Astrocyte (in vitro differentiated cells and primary cell): ENCODE results near the gene MAP2K7. TPM values are rescaled to one million over a fixed set of nuclear protein-coding genes. Genes with fewer than 3 reads are reported as not detected.
A peak's percentile ranks its signal among the peaks of the same experiment; 100 is the strongest.
"Not testable (repeated sequence)": the region's sequence is repeated elsewhere in the genome, so short reads cannot be mapped to it uniquely, and the experiment has no call there.

Experiments
- DNase-seq: peaks from one replicate; pipeline ENCODE4 v3.0.0-alpha.2; 2010; ENCODE audit warnings: low read depth
- FAIRE-seq: peaks from 2 replicates; lab custom pipeline; 2011; peaks lifted over from hg19 to GRCh38; lab: Jason Lieb, UNC
- H2AFZ ChIP-seq: 2 replicates; pipeline ENCODE4 v1.6.0; 2012; ENCODE audit warnings: low read depth, low read length, inconsistent platforms
- H3K27ac ChIP-seq: 2 replicates; pipeline ENCODE4 v1.5.1; 2011; ENCODE audit warnings: low read depth, low read length, inconsistent platforms
- H3K27me3 ChIP-seq: 2 replicates; pipeline ENCODE4 v1.6.0; 2011; ENCODE audit warnings: low read length, inconsistent platforms; ENCODE audit not compliant: insufficient read depth
- H3K36me3 ChIP-seq: 2 replicates; pipeline ENCODE4 v1.5.1; 2011; ENCODE audit warnings: low read length, inconsistent platforms; ENCODE audit not compliant: insufficient read depth
- H3K4me1 ChIP-seq: 2 replicates; pipeline ENCODE4 v1.5.1; 2011; ENCODE audit warnings: low read length, inconsistent platforms; ENCODE audit not compliant: insufficient read depth
- H3K4me2 ChIP-seq: 2 replicates; pipeline ENCODE4 v1.6.0; 2012; ENCODE audit warnings: low read length, inconsistent platforms
- H3K4me3 ChIP-seq: 2 replicates; pipeline ENCODE4 v1.5.1; 2011; ENCODE audit warnings: low read depth, mild to moderate bottlenecking, low read length, inconsistent platforms; ENCODE audit not compliant: insufficient read depth
- H3K79me2 ChIP-seq: 2 replicates; pipeline ENCODE4 v1.6.0; 2012; ENCODE audit warnings: mild to moderate bottlenecking, low read length, inconsistent platforms; ENCODE audit not compliant: insufficient read depth
- H3K9ac ChIP-seq: 2 replicates; pipeline ENCODE4 v1.6.0; 2012; ENCODE audit warnings: mild to moderate bottlenecking, low read length, inconsistent platforms
- H3K9me3 ChIP-seq: 2 replicates; pipeline ENCODE4 v1.5.1; 2012; ENCODE audit warnings: low read depth, mild to moderate bottlenecking, low read length, inconsistent platforms; ENCODE audit not compliant: insufficient read depth
- H4K20me1 ChIP-seq: 2 replicates; pipeline ENCODE4 v1.6.0; 2012; ENCODE audit warnings: low read length, inconsistent platforms; ENCODE audit not compliant: insufficient read depth
- H3K27ac Mint-ChIP-seq: one replicate; pipeline ENCODE4 v1.8.0; 2021; ENCODE audit warnings: mild to moderate bottlenecking, mixed read lengths; ENCODE audit not compliant: unreplicated experiment
- H3K27me3 Mint-ChIP-seq: one replicate; pipeline ENCODE4 v1.8.0; 2021; ENCODE audit warnings: low read depth, mixed read lengths; ENCODE audit not compliant: unreplicated experiment
- H3K36me3 Mint-ChIP-seq: one replicate; pipeline ENCODE4 v1.8.0; 2021; ENCODE audit warnings: low read depth, mixed read lengths; ENCODE audit not compliant: unreplicated experiment
- H3K4me1 Mint-ChIP-seq: one replicate; pipeline ENCODE4 v1.8.0; 2021; ENCODE audit warnings: low read depth, mixed read lengths; ENCODE audit not compliant: unreplicated experiment
- H3K4me3 Mint-ChIP-seq: one replicate; pipeline ENCODE4 v1.8.0; 2021; ENCODE audit warnings: mild to moderate bottlenecking, moderate library complexity, mixed read lengths; ENCODE audit not compliant: unreplicated experiment
- H3K9me3 Mint-ChIP-seq: one replicate; pipeline ENCODE4 v1.8.0; 2021; ENCODE audit warnings: mild to moderate bottlenecking, mixed read lengths; ENCODE audit not compliant: unreplicated experiment
- CTCF ChIP-seq: IDR thresholded peaks from 2 replicates; pipeline ENCODE4 v1.5.1; 2011; ENCODE audit warnings: low read depth, mild to moderate bottlenecking, inconsistent platforms, low read length, moderate library complexity; ENCODE audit not compliant: insufficient read depth
- EZH2 ChIP-seq: IDR thresholded peaks from 2 replicates; pipeline ENCODE4 v1.6.1; 2012; ENCODE audit warnings: mild to moderate bottlenecking, low read length, inconsistent platforms; ENCODE audit not compliant: insufficient read depth
- total RNA-seq: library from RNA; stranded (reverse); gene quantifications from 2 replicates; pipeline ENCODE4 v1.2.1, GENCODE V29; 2021

The MAP2K7 gene
- total RNA-seq, 1 donor from 2014 or later: 22.9 TPM

GRCh38 chr19:7888145-7888825 lies 15.4 kb upstream of the MAP2K7 start, which contains the start of gene LRRC8E:
LRRC8E (plus strand) TSS chr19:7888510; CDS start chr19:7895604, 7,094 bp downstream.
- peak within 1 kb of the TSS; percentile 78 for H3K27ac Mint-ChIP-seq
- H3K4me2 ChIP-seq: peak within 1 kb of the TSS; percentile 95

GRCh38 chr19:7888826-7889217 lies 14.9 kb upstream of the MAP2K7 start:
- TF ChIP-seq EZH2 (no peak), CTCF (no peak)
- H3K27me3 ChIP-seq: no peaks in the 10 kb centered on the region
- DNase-seq (no peak), FAIRE-seq (no peak)
- peaks cover 4% of the 10 kb centered on the region for H4K20me1 ChIP-seq
- peak overlapping the region; percentile 86 for H2AFZ ChIP-seq
- H3K4me2 ChIP-seq: peak overlapping the region; percentile 95
- peak overlapping the region; percentile 72 for H3K27ac ChIP-seq
- H3K9me3 Mint-ChIP-seq: no peaks in the 10 kb centered on the region
- H3K36me3 ChIP-seq: no peaks in the 10 kb centered on the region
- H3K9ac ChIP-seq: peak overlapping the region; percentile 87
- peaks cover 9% of the 10 kb centered on the region for H3K79me2 ChIP-seq
- H3K9me3 ChIP-seq: no peaks in the 10 kb centered on the region
- peak overlapping the region; percentile 81 for H3K4me3 Mint-ChIP-seq
- peak overlapping the region; percentile 69 for H3K4me3 ChIP-seq
- H3K27me3 Mint-ChIP-seq: no peaks in the 10 kb centered on the region
- H3K36me3 Mint-ChIP-seq: no peaks in the 10 kb centered on the region
- peaks cover 13% of the 10 kb centered on the region for H3K4me1 ChIP-seq
- H3K4me1 Mint-ChIP-seq: peaks cover 3% of the 10 kb centered on the region
- peak overlapping the region; percentile 78 for H3K27ac Mint-ChIP-seq

More at GRCh38 chr19:7888145-7888825, 15.4 kb upstream of the MAP2K7 start, which contains the start of gene LRRC8E:
- H4K20me1 ChIP-seq: peaks cover 4% of the 10 kb centered on the region
- H3K27me3 ChIP-seq: no peaks in the 10 kb centered on the region
- peaks cover 8% of the 10 kb centered on the region for H3K4me1 ChIP-seq
- peak within 1 kb of the TSS; percentile 69 for H3K4me3 ChIP-seq
- H3K36me3 ChIP-seq: no peaks in the 10 kb centered on the region
- DNase-seq (peak; percentile 49), FAIRE-seq (no peak)
- H3K27me3 Mint-ChIP-seq: no peaks in the 10 kb centered on the region
- peak within 1 kb of the TSS; percentile 72 for H3K27ac ChIP-seq
- peak within 1 kb of the TSS; percentile 86 for H2AFZ ChIP-seq
- H3K4me1 Mint-ChIP-seq: peaks cover under 1% of the 10 kb centered on the region
- H3K9me3 ChIP-seq: no peaks in the 10 kb centered on the region
- peak within 1 kb of the TSS; percentile 87 for H3K9ac ChIP-seq
- H3K9me3 Mint-ChIP-seq: no peaks in the 10 kb centered on the region
- H3K79me2 ChIP-seq: peaks cover 7% of the 10 kb centered on the region
- H3K36me3 Mint-ChIP-seq: no peaks in the 10 kb centered on the region
- TF ChIP-seq CTCF: no peak
- TF ChIP-seq EZH2: no peak
- H3K4me3 Mint-ChIP-seq: peak within 1 kb of the TSS; percentile 81

GRCh38 chr19:7893362-7894101 lies 10.1 kb upstream of the MAP2K7 start:
- H3K4me3 Mint-ChIP-seq, H3K4me3 ChIP-seq, H3K27me3 ChIP-seq, H2AFZ ChIP-seq, H3K4me1 Mint-ChIP-seq, H3K79me2 ChIP-seq, H4K20me1 ChIP-seq, FAIRE-seq, H3K9me3 Mint-ChIP-seq, H3K9me3 ChIP-seq, H3K27me3 Mint-ChIP-seq, H3K36me3 Mint-ChIP-seq, H3K36me3 ChIP-seq: not testable (repeated sequence)
- peak overlapping the region; percentile 21 for H3K27ac ChIP-seq
- peak overlapping the region; percentile 41 for H3K27ac Mint-ChIP-seq
- H3K9ac ChIP-seq: peak overlapping the region; percentile 55
- peaks cover 15% of the 10 kb centered on the region for H3K4me1 ChIP-seq
- peak; percentile 58 for DNase-seq
- H3K4me2 ChIP-seq: peak overlapping the region; percentile 44
